ENCODE data around the gene ZNF665.
A peak's percentile ranks its signal among the peaks of the same experiment; 100 is the strongest.

ZNF665 gene

GRCh38 chr19:53156850-53157249 lies 36.3 kb downstream of the ZNF665 start:
- no peak overlapping the region for H3K4me3 ChIP-seq (replicated peaks; ENCODE audit: low read depth, low read length)
- TF ChIP-seq, protein P1, sequence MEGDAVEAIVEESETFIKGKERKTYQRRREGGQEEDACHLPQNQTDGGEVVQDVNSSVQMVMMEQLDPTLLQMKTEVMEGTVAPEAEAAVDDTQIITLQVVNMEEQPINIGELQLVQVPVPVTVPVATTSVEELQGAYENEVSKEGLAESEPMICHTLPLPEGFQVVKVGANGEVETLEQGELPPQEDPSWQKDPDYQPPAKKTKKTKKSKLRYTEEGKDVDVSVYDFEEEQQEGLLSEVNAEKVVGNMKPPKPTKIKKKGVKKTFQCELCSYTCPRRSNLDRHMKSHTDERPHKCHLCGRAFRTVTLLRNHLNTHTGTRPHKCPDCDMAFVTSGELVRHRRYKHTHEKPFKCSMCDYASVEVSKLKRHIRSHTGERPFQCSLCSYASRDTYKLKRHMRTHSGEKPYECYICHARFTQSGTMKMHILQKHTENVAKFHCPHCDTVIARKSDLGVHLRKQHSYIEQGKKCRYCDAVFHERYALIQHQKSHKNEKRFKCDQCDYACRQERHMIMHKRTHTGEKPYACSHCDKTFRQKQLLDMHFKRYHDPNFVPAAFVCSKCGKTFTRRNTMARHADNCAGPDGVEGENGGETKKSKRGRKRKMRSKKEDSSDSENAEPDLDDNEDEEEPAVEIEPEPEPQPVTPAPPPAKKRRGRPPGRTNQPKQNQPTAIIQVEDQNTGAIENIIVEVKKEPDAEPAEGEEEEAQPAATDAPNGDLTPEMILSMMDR (IDR thresholded peaks at IDR 0.05; ENCODE audit: low read length, missing control alignments), result no peak
- DNase-seq (ENCODE audit: low read depth), result no peak

- no peak overlapping the region for H3K4me3 ChIP-seq (replicated peaks; ENCODE audit: low read depth, low read length)
Observed at GRCh38 chr19:53147645-53148044, 45.5 kb downstream of the ZNF665 start.

GRCh38 chr19:53140351-53140750 lies 52.8 kb downstream of the ZNF665 start:
- H3K4me3 ChIP-seq (replicated peaks; ENCODE audit: low read depth, low read length), result no peak overlapping the region
- TF ChIP-seq, protein P1 (IDR thresholded peaks at IDR 0.05; ENCODE audit: low read length, missing control alignments), result no peak
- DNase-seq (ENCODE audit: low read depth), result no peak

More at GRCh38 chr19:53147645-53148044, 45.5 kb downstream of the ZNF665 start:
- TF ChIP-seq, protein P1 (IDR thresholded peaks at IDR 0.05; ENCODE audit: low read length, missing control alignments), result no peak
- DNase-seq (ENCODE audit: low read depth), result no peak

GRCh38 chr19:53136432-53136831 lies 56.7 kb downstream of the ZNF665 start:
- H3K4me3 ChIP-seq (replicated peaks; ENCODE audit: low read depth, low read length), result no peak overlapping the region
- DNase-seq (ENCODE audit: low read depth), result no peak
- TF ChIP-seq, protein P1 (IDR thresholded peaks at IDR 0.05; ENCODE audit: low read length, missing control alignments), result no peak

GRCh38 chr19:53132141-53132991 lies 60.8 kb downstream of the ZNF665 start, which contains the start of gene ZNF415:
Gene ZNF415, minus strand, starts transcription at chr19:53132910. Its CDS starts 10,234 bp downstream, at chr19:53122676.
- DNase-seq (ENCODE audit: low read depth), result peak; percentile 57
- TF ChIP-seq, protein P1 (IDR thresholded peaks at IDR 0.05; ENCODE audit: low read length, missing control alignments), result no peak
- H3K4me3 ChIP-seq (replicated peaks; ENCODE audit: low read depth, low read length), result peak within 1 kb of the TSS; percentile 47

DNA sequence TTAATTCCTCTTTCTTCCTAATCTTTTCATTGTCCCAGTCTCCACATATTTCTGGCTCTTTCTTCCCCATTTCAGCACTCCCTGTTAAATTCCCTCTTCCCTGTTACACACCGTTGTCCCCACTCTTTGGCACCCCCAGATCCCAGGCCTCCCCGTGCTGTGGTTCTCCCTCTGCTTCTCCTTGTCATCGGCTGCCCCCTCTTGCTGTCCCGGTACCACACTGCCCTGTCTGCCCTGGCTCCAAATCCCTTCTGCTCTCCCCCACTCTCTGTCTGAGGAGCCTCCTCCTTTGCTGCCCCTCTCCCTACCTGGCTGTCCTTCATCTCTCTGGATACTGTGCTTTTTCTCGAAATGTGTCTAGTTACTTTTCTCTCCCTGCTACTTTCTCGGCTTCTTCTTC lies 61.4 kb downstream of the ZNF665 start:
- no peak for DNase-seq (ENCODE audit: low read depth)
- H3K4me3 ChIP-seq (replicated peaks; ENCODE audit: low read depth, low read length), result no peak overlapping the region
- TF ChIP-seq, protein P1 (IDR thresholded peaks at IDR 0.05; ENCODE audit: low read length, missing control alignments), result no peak

Data from fibroblast of pulmonary artery (primary cell).